Gastroesophageal sphincter (tissue), 4 donors: ENCODE results near the gene PTPRS. TPM values are rescaled to one million over a fixed set of nuclear protein-coding genes. Genes with fewer than 3 reads are reported as not detected.

Source experiments
- ATAC-seq: fragments of 150-250 bp; one replicate; pipeline ENCODE4 v1.9.1; 2016; ENCODE audit warnings: mild to moderate bottlenecking, moderate library complexity
- H3K27ac ChIP-seq, 4 donors: fragments of 200-600 bp; sonication (generic) in 3 of 4; 1 replicate in 3 of 4; 2 replicates in 1 of 4; pipeline ENCODE4 v1.5.1; 2016 to 2019
- H3K27me3 ChIP-seq: fragments of 200-600 bp; sonication (generic); one replicate; pipeline ENCODE4 v1.5.1; 2019
- H3K36me3 ChIP-seq, 2 donors: fragments of 200-600 bp; sonication (generic); one replicate each; pipeline ENCODE4 v1.5.1; 2019; ENCODE audit warnings: control low read depth in 1 of 2
- H3K4me1 ChIP-seq, 3 donors: fragments of 200-600 bp; sonication (generic); 1 replicate in 2 of 3; 2 replicates in 1 of 3; pipeline ENCODE4 v1.5.1; 2016 to 2019; ENCODE audit warnings: control low read depth in 2 of 3
- H3K4me3 ChIP-seq, 2 donors: fragments of 200-600 bp; sonication (generic); one replicate each; pipeline ENCODE4 v1.5.1; 2019; ENCODE audit warnings: mild to moderate bottlenecking in 1 of 2, moderate library complexity in 1 of 2
- H3K9me3 ChIP-seq, 3 donors: fragments of 200-600 bp; sonication (generic); one replicate each; pipeline ENCODE4 v1.5.1; 2017 to 2019; ENCODE audit warnings: control low read depth in 2 of 3
- EP300 ChIP-seq: sonication (generic); formaldehyde crosslinking; IDR thresholded peaks from one replicate; pipeline ENCODE4 v1.6.1; 2017; ENCODE audit warnings: antibody characterized with exemption, mild to moderate bottlenecking
- POLR2A ChIP-seq, 2 donors: fragments of 450-650 bp; IDR thresholded peaks; one replicate each; pipeline ENCODE4 v1.6.1; 2017; ENCODE audit warnings: antibody characterized with exemption in 2 of 2, mild to moderate bottlenecking in 2 of 2, moderate library complexity in 1 of 2
- POLR2AphosphoS5 ChIP-seq: sonication (generic); formaldehyde crosslinking; IDR thresholded peaks from one replicate; pipeline ENCODE4 v1.6.1; 2017; ENCODE audit warnings: antibody characterized with exemption
- WGBS, 2 donors: methylation state at CpG; one replicate each; pipeline ENCODE4 v1.1.5; 2018; ENCODE audit warnings: low coverage in 1 of 2; 5-methylcytosine and 5-hydroxymethylcytosine counted together
- total RNA-seq, 4 donors: library from RNA; depleted of rRNA; stranded (reverse); fragments of >200 nt; gene quantifications; one replicate each; pipeline ENCODE4 v1.1.0, GENCODE V29; 2016
- TF ChIP-seq, protein P1 (sequence below), 4 experiments: fragments of 200-600 bp in 2 of 4; fragments of 450-650 bp in 2 of 4; sonication (generic) in 1 of 4; IDR thresholded peaks; one replicate each; pipeline ENCODE4 v1.5.1; 2017 to 2019; ENCODE audit warnings: antibody characterized with exemption in 4 of 4, mild to moderate bottlenecking in 2 of 4, moderate library complexity in 2 of 4

Gene PTPRS
- total RNA-seq, 4 donors from 2014 or later: 142 to 244 (median 223) TPM

DNA sequence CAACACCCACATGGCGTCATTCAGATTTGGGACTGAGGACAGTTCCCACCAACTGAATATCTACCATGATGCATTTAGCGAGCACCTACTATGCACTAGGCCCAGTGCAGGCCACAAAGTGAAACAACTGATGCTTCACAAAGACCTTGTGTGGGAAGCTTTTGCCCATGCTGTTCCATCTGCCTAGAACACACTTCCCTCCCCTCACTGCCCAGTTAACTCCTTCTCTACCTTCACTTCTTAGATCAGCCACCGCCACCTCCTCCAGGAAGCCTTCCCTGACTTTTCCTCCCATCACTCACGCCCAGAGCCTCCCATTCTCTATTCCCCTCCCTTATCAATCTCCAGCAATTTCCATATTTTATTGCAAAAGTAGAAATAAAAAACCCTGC is 25.7 kb downstream of the PTPRS start:
- no peaks in the 10 kb centered on the region for H3K36me3 ChIP-seq
- no peak for TF ChIP-seq POLR2AphosphoS5
- TF ChIP-seq POLR2A (IDR thresholded peaks at IDR 0.05): no peak
- no peak for TF ChIP-seq EP300
- TF ChIP-seq, protein P1, sequence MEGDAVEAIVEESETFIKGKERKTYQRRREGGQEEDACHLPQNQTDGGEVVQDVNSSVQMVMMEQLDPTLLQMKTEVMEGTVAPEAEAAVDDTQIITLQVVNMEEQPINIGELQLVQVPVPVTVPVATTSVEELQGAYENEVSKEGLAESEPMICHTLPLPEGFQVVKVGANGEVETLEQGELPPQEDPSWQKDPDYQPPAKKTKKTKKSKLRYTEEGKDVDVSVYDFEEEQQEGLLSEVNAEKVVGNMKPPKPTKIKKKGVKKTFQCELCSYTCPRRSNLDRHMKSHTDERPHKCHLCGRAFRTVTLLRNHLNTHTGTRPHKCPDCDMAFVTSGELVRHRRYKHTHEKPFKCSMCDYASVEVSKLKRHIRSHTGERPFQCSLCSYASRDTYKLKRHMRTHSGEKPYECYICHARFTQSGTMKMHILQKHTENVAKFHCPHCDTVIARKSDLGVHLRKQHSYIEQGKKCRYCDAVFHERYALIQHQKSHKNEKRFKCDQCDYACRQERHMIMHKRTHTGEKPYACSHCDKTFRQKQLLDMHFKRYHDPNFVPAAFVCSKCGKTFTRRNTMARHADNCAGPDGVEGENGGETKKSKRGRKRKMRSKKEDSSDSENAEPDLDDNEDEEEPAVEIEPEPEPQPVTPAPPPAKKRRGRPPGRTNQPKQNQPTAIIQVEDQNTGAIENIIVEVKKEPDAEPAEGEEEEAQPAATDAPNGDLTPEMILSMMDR (IDR thresholded peaks at IDR 0.05): no peak
- H3K4me3 ChIP-seq: no peak overlapping the region
- 82 to 100% methylated on average over 2 to 4 of the region's 4 CpGs for WGBS, 2 donors
- H3K4me1 ChIP-seq: no peaks in the 10 kb centered on the region
- ATAC-seq: no peak
- H3K27me3 ChIP-seq: no peaks in the 10 kb centered on the region
- H3K9me3 ChIP-seq: no peaks in the 10 kb centered on the region
- no peak overlapping the region for H3K27ac ChIP-seq

DNA sequence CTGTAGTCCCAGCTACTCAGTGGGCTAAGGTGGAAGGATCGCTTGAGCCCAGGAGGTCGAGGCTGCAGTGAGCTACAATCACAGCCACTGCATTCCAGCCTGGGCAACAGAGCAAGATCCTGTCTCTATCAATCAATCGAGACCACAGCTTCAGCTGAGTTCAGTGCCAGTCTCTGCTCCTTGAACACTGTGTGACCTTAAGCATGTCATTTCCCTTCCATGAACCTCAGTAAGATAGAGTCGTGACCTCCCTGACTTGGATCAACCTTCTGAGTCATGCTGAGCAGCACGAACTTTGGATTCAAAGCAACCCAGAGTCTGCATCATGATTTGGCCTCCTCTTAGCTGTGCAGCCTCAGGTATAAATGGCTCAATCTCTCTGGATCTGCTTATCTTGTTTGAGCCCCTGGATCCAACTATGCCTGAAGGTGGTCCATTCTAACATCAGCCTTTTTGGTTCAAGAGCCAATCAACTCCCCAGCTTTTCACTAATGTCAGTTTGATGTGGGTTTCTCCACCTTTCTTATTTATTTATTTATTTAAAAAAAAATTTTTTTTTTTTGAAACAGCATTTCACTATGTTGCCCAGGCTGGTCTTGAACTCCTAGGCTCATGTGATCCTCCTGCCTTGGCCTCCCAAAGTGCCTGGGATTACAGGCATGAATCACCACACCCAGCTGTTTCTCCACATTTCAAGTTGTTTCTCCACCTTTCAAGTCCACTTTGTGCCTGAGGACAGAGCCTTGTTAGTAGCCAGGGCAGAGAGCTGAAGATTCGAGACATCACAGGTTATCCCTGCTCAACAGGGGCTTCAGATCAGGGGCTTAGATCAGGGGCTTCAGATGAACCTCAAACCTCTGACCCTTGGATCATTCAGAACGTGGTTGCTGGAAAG is 26.4 kb downstream of the PTPRS start:
- TF ChIP-seq, protein P1 (IDR thresholded peaks at IDR 0.05): no peak
- TF ChIP-seq POLR2AphosphoS5 (no peak), EP300 (no peak), POLR2A (IDR thresholded peaks at IDR 0.05) (no peak)
- no peak overlapping the region for H3K4me3 ChIP-seq
- WGBS, 2 donors: 74 to 92% methylated on average over 2 to 4 of the region's 7 CpGs
- ATAC-seq: no peak
- no peak overlapping the region for H3K27ac ChIP-seq
- no peaks in the 10 kb centered on the region for H3K36me3 ChIP-seq
- H3K4me1 ChIP-seq: peaks cover 0 to under 1% (median 0%) of the 10 kb centered on the region in 3 donors
- no peaks in the 10 kb centered on the region for H3K9me3 ChIP-seq
- H3K27me3 ChIP-seq: no peaks in the 10 kb centered on the region

DNA sequence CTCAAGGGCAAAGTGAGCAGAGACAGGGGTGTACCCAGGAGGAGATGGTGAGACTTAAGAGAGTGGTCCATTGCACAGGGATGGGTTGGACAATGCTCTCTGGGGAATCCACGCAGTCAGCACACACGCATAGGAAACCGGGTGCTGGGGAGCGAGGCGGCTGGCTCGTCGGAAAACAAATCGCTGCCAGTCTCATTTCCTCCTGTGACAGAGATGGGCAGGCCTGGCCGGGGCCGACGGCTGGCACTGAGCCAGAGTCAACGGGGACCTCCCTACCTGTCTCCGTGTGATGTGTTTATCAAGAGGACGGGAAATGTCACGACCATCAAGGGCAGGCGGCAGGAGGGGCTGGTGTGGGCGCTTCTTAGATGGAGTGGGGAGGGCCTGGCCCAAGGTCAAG is 27.3 kb downstream of the PTPRS start:
- 20% methylated on average over 2 of the region's 17 CpGs; no CpG with 5 or more reads in 1 of the 2 donors for WGBS, 2 donors
- ATAC-seq: no peak
- TF ChIP-seq, protein P1 (IDR thresholded peaks at IDR 0.05): no peak
- H3K27me3 ChIP-seq: no peaks in the 10 kb centered on the region
- no peaks in the 10 kb centered on the region for H3K36me3 ChIP-seq
- H3K27ac ChIP-seq: no peak overlapping the region
- no peak overlapping the region for H3K4me3 ChIP-seq
- no peaks in the 10 kb centered on the region for H3K9me3 ChIP-seq
- H3K4me1 ChIP-seq: peaks cover 0 to 10% (median 0%) of the 10 kb centered on the region in 3 donors

DNA sequence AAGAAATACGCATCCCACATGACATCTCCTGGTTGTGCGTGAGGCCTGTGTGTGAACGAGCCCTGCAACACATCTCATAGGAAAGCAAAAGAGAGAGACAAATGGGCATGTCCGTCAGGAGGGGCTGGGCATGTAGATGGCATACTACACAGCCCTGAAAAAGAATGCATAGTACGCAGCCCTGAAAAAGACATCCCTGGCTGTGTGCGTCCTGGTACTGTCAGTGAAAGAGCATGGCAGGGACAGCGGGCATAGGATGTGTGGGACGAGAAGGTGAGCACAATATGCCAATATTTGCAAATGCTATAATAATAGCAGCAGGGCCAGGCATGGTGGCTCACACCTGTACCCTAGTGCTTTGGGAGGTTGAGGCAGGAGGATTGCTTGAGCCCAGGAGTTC is 28.6 kb downstream of the PTPRS start:
- ATAC-seq: no peak
- H3K36me3 ChIP-seq: no peaks in the 10 kb centered on the region
- 94 to 98% methylated on average over 8 of the region's 8 CpGs for WGBS, 2 donors
- H3K4me3 ChIP-seq: no peak overlapping the region
- no peak overlapping the region for H3K27ac ChIP-seq
- no peak for TF ChIP-seq POLR2AphosphoS5
- TF ChIP-seq, protein P1 (IDR thresholded peaks at IDR 0.05): no peak
- TF ChIP-seq POLR2A (IDR thresholded peaks at IDR 0.05): no peak
- TF ChIP-seq EP300: no peak
- no peaks in the 10 kb centered on the region for H3K27me3 ChIP-seq
- no peaks in the 10 kb centered on the region for H3K9me3 ChIP-seq
- peaks cover 0 to 13% (median 0%) of the 10 kb centered on the region in 3 donors for H3K4me1 ChIP-seq
